ENCODE data around the gene JARID2.

DNA sequence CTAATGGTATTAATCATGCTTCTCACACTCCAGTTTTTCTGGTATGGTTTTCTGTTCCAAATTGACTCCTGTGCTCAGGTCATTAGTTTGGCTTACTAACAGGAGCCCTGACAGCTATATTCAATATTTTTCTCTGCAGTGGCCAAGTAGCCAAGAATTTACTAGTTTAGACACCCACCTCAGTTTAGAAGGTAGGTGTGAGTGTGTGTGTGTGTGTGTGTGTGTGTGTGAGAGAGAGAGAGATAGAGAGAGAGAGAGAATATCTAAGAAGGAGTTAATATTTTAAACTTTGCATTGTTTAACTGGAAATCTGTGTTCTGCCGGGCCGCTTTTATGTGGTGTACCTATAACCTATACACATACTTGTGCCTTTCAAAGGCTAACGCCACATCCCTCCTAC is 18.5 kb downstream of the JARID2 start:
- no peak for TF ChIP-seq CTCF (IDR thresholded peaks at IDR 0.05; ENCODE audit: low read length)
- TF ChIP-seq EZH2 (optimal IDR thresholded peaks at IDR 0.05; ENCODE audit: low read depth, low read length) = no peak
- no peak for TF ChIP-seq EZH2phosphoT487 (IDR thresholded peaks at IDR 0.05; ENCODE audit: low read length)
